ENCODE results near the gene DRD2. TPM values are rescaled to one million over a fixed set of nuclear protein-coding genes. Genes with fewer than 3 reads are reported as not detected.
A peak's percentile ranks its signal among the peaks of the same experiment; 100 is the strongest.

Gene DRD2
- total RNA-seq, 1 experiment from 2014 or later: 0.44 TPM

DNA sequence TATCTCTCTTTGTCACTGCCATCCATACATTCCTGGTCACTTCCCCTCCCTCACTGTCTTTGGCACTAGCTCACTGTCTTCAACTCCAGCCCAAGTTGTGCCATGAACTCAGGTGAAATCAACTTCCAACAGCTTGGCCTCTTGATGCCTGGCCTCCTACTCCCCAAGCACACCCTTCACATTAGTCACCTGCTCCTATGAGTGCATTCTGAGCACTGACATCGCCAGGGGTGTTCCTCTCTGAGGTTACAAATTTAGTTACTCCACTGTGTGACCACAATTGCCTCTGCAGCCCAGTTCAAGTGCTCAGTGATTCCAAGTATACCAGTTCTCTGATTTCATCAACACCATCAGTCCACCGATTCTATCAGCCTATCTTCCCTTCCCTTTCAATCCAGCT, 10.8 kb downstream of the DRD2 start:
- Histone ChIP-seq H3K27ac (ENCODE audit: insufficient read length, low read depth, low read length) (no peak overlapping the region), H3K27me3 (ENCODE audit: insufficient read depth, low read length) (no peaks in the 10 kb centered on the region), H3K56ac (ENCODE audit: insufficient read length, low read depth, low read length) (no peak overlapping the region), H4K8ac (replicated peaks; ENCODE audit: insufficient read length, low read depth, low read length) (no peak overlapping the region), H3K79me1 (ENCODE audit: insufficient read depth, low read depth, low read length, poor library complexity, severe bottlenecking) (no peaks in the 10 kb centered on the region), H4K20me1 (ENCODE audit: control insufficient read depth, insufficient read depth, insufficient read length) (no peaks in the 10 kb centered on the region), H2BK120ac (ENCODE audit: low read depth, low read length, poor library complexity, severe bottlenecking) (no peak overlapping the region), H3K23ac (ENCODE audit: insufficient read length, low read depth, low read length) (no peak overlapping the region), H3K79me2 (ENCODE audit: insufficient read depth, low read length) (no peaks in the 10 kb centered on the region), H3K4me1 (ENCODE audit: insufficient read depth, low read length) (no peaks in the 10 kb centered on the region), H3K9ac (ENCODE audit: extremely low read depth, insufficient read length, low read length) (no peak overlapping the region), H3K14ac (ENCODE audit: insufficient read depth, low read length) (no peak overlapping the region), H2BK12ac (ENCODE audit: insufficient read length, low read depth, low read length) (no peak overlapping the region), H3K23me2 (ENCODE audit: insufficient read length, low read depth, low read length, poor library complexity, severe bottlenecking) (no peaks in the 10 kb centered on the region), H2BK20ac (ENCODE audit: low read depth, low read length, poor library complexity, severe bottlenecking) (no peak overlapping the region), H2BK5ac (ENCODE audit: insufficient read length, low read length) (no peak overlapping the region), H2AFZ (ENCODE audit: low read length) (no peak overlapping the region), H3K4me2 (ENCODE audit: insufficient read depth, insufficient read length, low read length) (no peak overlapping the region), H3K9me3 (ENCODE audit: control insufficient read depth, low read depth, low read length) (no peaks in the 10 kb centered on the region), H3T11ph (ENCODE audit: low read length) (no peak overlapping the region), H3K4ac (ENCODE audit: low read depth, low read length) (no peak overlapping the region), H4K5ac (ENCODE audit: insufficient read length, low read depth, low read length) (no peak overlapping the region), H4K91ac (ENCODE audit: insufficient read length, low read depth, low read length) (no peak overlapping the region), H2AK5ac (ENCODE audit: insufficient read length, low read length) (no peak overlapping the region), H3K18ac (ENCODE audit: insufficient read length, low read depth, low read length) (no peak overlapping the region), H2BK15ac (ENCODE audit: low read depth, low read length) (no peak overlapping the region)
- Mint-ChIP-seq H3K27me3 (ENCODE audit: low read depth) (peaks cover 27% of the 10 kb centered on the region), H3K27ac (no peak overlapping the region), H3K4me3 (peak overlapping the region in 1 of 2 experiments; percentile 22; a peak in 1 of 5 replicates), H3K9me3 (no peaks in the 10 kb centered on the region), H3K36me3 (ENCODE audit: insufficient read depth in 1 of 3, low read depth in 3 of 3) (no peaks in the 10 kb centered on the region), H3K4me1 (0 out of 4 replicates have a peak, but pooled peaks cover 0 to 5% of the 10 kb centered on the region in 2 experiments)
- no peak for DNase-seq
- TF ChIP-seq CTCF (conservative IDR thresholded peaks at IDR 0.05): no peak
- no CpG with 5 or more reads among the region's 2 CpGs for WGBS (ENCODE audit: extremely low coverage, insufficient read length, low lambda C conversion rate)

All from H9 (cell line).